GM10248 (cell line): ENCODE results near the gene RASL10A.

ENCODE experiments used
- CTCF ChIA-PET: fragments of 300-600 bp; sonication (Branson Sonifier 250); formaldehyde crosslinking; extraction: SDS; loops from one replicate; lab custom pipeline; 2021; ENCODE audit warnings: antibody characterized with exemption; lab: Yijun Ruan, JAX
- POLR2A ChIA-PET: fragments of 350-650 bp; sonication (Branson Sonifier 250); formaldehyde crosslinking; extraction: SDS; loops from one replicate; lab custom pipeline; 2020; ENCODE audit warnings: antibody characterized with exemption; lab: Yijun Ruan, JAX
- DNase-seq: peaks from one replicate; pipeline ENCODE4 v3.0.0; 2012; ENCODE audit errors: extremely low spot score
- CTCF ChIP-seq: IDR thresholded peaks from 2 replicates; pipeline ENCODE4 v1.5.1; 2012; ENCODE audit warnings: mild to moderate bottlenecking, low read depth; ENCODE audit errors: extremely low read depth, missing control alignments, control extremely low read depth

Gene RASL10A

GRCh38 chr22:29269731-29270474, 45.6 kb downstream of the RASL10A start:
- CTCF ChIA-PET = interaction anchor here (1.2 kb wide), 1 partner anchor 25 kb away, joined by 3 read pairs; no protein-coding TSS in a partner anchor
- DNase-seq = no peak
- POLR2A ChIA-PET = interaction anchor here (2.4 kb wide), 1 partner anchor 10 kb away, joined by 13 read pairs; no protein-coding TSS in a partner anchor
- TF ChIP-seq CTCF = no peak

GRCh38 chr22:29269230-29269604, 46.3 kb downstream of the RASL10A start:
- TF ChIP-seq CTCF = no peak
- POLR2A ChIA-PET = no interaction called here
- no peak for DNase-seq
- CTCF ChIA-PET = no interaction called here

GRCh38 chr22:29268511-29269229, 46.8 kb downstream of the RASL10A start:
- no peak for TF ChIP-seq CTCF
- ChIA-PET CTCF (no interaction called here), POLR2A (interaction anchor here (0.5 to 1.0 kb wide), 2 partner anchors 12 to 18 kb away, joined by 3 to 4 read pairs; no protein-coding TSS in a partner anchor)
- no peak for DNase-seq

GRCh38 chr22:29267858-29268510, 47.5 kb downstream of the RASL10A start, which contains the start of the genes EWSR1 and RHBDD3:
Gene EWSR1, plus strand, starts transcription at chr22:29268268. Its CDS starts 69 bp downstream, at chr22:29268337.
Gene RHBDD3, minus strand, starts transcription at chr22:29267981. Its CDS starts 2,355 bp downstream, at chr22:29265626.
- CTCF ChIA-PET = interaction anchor here (4.5 kb wide), 1 partner anchor 22 kb away, joined by 19 read pairs; no protein-coding TSS in a partner anchor
- no peak for TF ChIP-seq CTCF
- POLR2A ChIA-PET = interaction anchor here (0.6 to 1.0 kb wide), 2 partner anchors 11 to 19 kb away, joined by 4 to 7 read pairs; no protein-coding TSS in a partner anchor
- DNase-seq = peak; percentile 95

GRCh38 chr22:29267462-29267857, 48.0 kb downstream of the RASL10A start:
- no peak for TF ChIP-seq CTCF
- POLR2A ChIA-PET = interaction anchor here (0.6 kb wide), 1 partner anchor 11 kb away, joined by 7 read pairs; no protein-coding TSS in a partner anchor
- DNase-seq = no peak
- CTCF ChIA-PET = interaction anchor here (4.5 kb wide), 1 partner anchor 22 kb away, joined by 19 read pairs; no protein-coding TSS in a partner anchor
